ENCODE results near the gene USP27X. TPM values are rescaled to one million over a fixed set of nuclear protein-coding genes. Genes with fewer than 3 reads are reported as not detected.
A peak's percentile ranks its signal among the peaks of the same experiment; 100 is the strongest.

USP27X gene
- total and polyA plus RNA-seq, 2 of the 4 experiments (the other 2 are of a cell fraction) = 2.7 to 6.3 TPM

DNA sequence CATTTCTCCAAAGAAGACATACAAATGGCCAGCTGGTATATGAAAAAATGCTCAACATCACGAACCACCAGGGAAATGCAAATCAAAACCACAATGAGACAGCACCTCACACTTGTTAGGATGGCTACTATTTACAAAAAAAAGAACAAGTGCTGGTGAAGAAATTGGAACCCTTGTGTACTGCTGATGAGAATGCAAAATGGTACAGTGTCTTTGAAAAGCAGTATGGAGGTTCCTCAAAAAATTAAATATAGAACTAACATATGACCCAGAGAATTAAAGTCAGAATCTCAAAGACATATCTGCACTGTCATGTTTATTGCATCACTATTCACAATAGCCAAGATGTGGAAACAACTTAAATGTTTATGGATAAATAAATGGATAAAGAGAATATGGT lies 29.3 kb upstream of the USP27X start:
- no peaks in the 10 kb centered on the region for H4K20me1 ChIP-seq (ENCODE audit: insufficient read depth, low read length)
- H3K4ac ChIP-seq (ENCODE audit: low read depth, low read length) = no peak overlapping the region
- dilution Hi-C loops (cut with HindIII; ENCODE audit: low sequenced_read_pairs, unreplicated experiment) (no loop called here), in situ Hi-C loops (cut with MboI; ENCODE audit: low sequenced_read_pairs) (no loop called here), intact Hi-C loops (cut with micrococcal nuclease) (no loop called here)
- no peak overlapping the region for H3K14ac ChIP-seq (replicated peaks; ENCODE audit: low read depth, low read length)
- H2BK120ac ChIP-seq (ENCODE audit: low read depth, low read length) = no peak overlapping the region
- H3K56ac ChIP-seq (ENCODE audit: extremely low read depth, insufficient read depth, low read length) = no peak overlapping the region
- DNase-seq (no peak), ATAC-seq (ENCODE audit: low read depth) (no peak)
- ChIA-PET POLR2A (ENCODE audit: unreplicated experiment) (no interaction called here), CTCF (no interaction called here)
- no peaks in the 10 kb centered on the region for H3K9me1 ChIP-seq (ENCODE audit: insufficient read depth, low read length)
- no peak overlapping the region for H3K4me2 ChIP-seq (ENCODE audit: low read depth, low read length)
- H2BK20ac ChIP-seq (ENCODE audit: low read depth, low read length) = no peak overlapping the region
- H3K79me1 ChIP-seq (ENCODE audit: low read depth in 1 of 2, low read length in 2 of 2) = no peaks in the 10 kb centered on the region
- H3K4me3 ChIP-seq (ENCODE audit: insufficient read depth, low read depth, low read length) = no peak overlapping the region
- no peak overlapping the region for H4K5ac ChIP-seq (ENCODE audit: low read depth, low read length)
- TF ChIP-seq NFE2L2 (IDR thresholded peaks at IDR 0.05; ENCODE audit: low read depth, low read length) = no peak
- no peak for TF ChIP-seq RCOR1 (IDR thresholded peaks at IDR 0.05; ENCODE audit: insufficient replicate concordance, low read length)
- TF ChIP-seq RFX5 (IDR thresholded peaks at IDR 0.05; ENCODE audit: low read depth, low read length) = no peak
- peak; percentile 18; the same call in 1 of the 2 replicates for TF ChIP-seq CEBPB (IDR thresholded peaks at IDR 0.05; ENCODE audit: low read depth, low read length)
- TF ChIP-seq FOS (IDR thresholded peaks at IDR 0.05; ENCODE audit: low read depth, low read length) = no peak
- no peak for TF ChIP-seq RAD21 (IDR thresholded peaks at IDR 0.05; ENCODE audit: low read length)
- H2BK15ac ChIP-seq (ENCODE audit: low read depth, low read length) = no peak overlapping the region
- no peak overlapping the region for H2AFZ ChIP-seq (replicated peaks; ENCODE audit: low read length, poor library complexity)
- no CpG with 5 or more reads among the region's 1 CpG for WGBS, 2 experiments (ENCODE audit: extremely low coverage in 2 of 2, insufficient read length in 1 of 2)
- no TSS peak for BruUV-seq (replicated peaks)
- no peak overlapping the region for H4K8ac ChIP-seq (ENCODE audit: low read depth in 2 of 2, low read length in 2 of 2)
- H2AK9ac ChIP-seq (replicated peaks; ENCODE audit: low read depth, low read length, poor library complexity) = no peak overlapping the region
- no peak overlapping the region for H3K18ac ChIP-seq (ENCODE audit: low read depth, low read length)
- H3K27me3 ChIP-seq (ENCODE audit: control insufficient read depth, insufficient read depth, low read length) = peaks cover 8% of the 10 kb centered on the region
- no peaks in the 10 kb centered on the region for H3K4me1 ChIP-seq (ENCODE audit: control insufficient read depth, insufficient read depth, low read length)
- H3K9ac ChIP-seq (ENCODE audit: low read depth, low read length) = no peak overlapping the region
- H3K36me3 ChIP-seq (ENCODE audit: control insufficient read depth, insufficient read depth, low read length) = no peaks in the 10 kb centered on the region
- no peak overlapping the region for H2AK5ac ChIP-seq (ENCODE audit: low read depth, low read length)
- H3K27ac ChIP-seq (ENCODE audit: insufficient read depth, low read length) = no peak overlapping the region
- no peak overlapping the region for H4K91ac ChIP-seq (ENCODE audit: insufficient read depth, low read depth, low read length)
- H2BK5ac ChIP-seq (ENCODE audit: low read depth, low read length, poor library complexity, severe bottlenecking) = no peak overlapping the region
- H3K9me3 ChIP-seq (ENCODE audit: control insufficient read depth, insufficient read depth, low read length) = no peaks in the 10 kb centered on the region
- H3K23ac ChIP-seq (ENCODE audit: low read depth, low read length) = no peak overlapping the region
